H9 (cell line): ENCODE measurements around the gene EPB41L2. TPM values are rescaled to one million over a fixed set of nuclear protein-coding genes. Genes with fewer than 3 reads are reported as not detected.

ENCODE experiments used
- DNase-seq: peaks from one replicate; pipeline ENCODE4 v3.0.0-alpha.2; 2017
- H2AFZ ChIP-seq: one replicate; pipeline ENCODE4 v1.6.1; 2013; ENCODE audit warnings: mild to moderate bottlenecking, low read length, control low read depth, moderate library complexity
- H2AK5ac ChIP-seq: 2 replicates; pipeline ENCODE4 v1.6.1; 2013; ENCODE audit warnings: low read length, control low read depth, mixed read lengths; ENCODE audit not compliant: insufficient read length
- H2BK120ac ChIP-seq: one replicate; pipeline ENCODE4 v1.6.1; 2013; ENCODE audit warnings: low read depth, mild to moderate bottlenecking, low read length, control low read depth, inconsistent platforms; ENCODE audit not compliant: poor library complexity, severe bottlenecking
- H2BK12ac ChIP-seq: 2 replicates; pipeline ENCODE4 v1.6.1; 2013; ENCODE audit warnings: low read length, control low read depth, mixed read lengths, low read depth; ENCODE audit not compliant: insufficient read length
- H2BK15ac ChIP-seq: 2 replicates; pipeline ENCODE4 v1.6.1; 2013; ENCODE audit warnings: low read depth, low read length, control low read depth
- H2BK20ac ChIP-seq: one replicate; pipeline ENCODE4 v1.6.1; 2013; ENCODE audit warnings: low read depth, mild to moderate bottlenecking, low read length, control low read depth, inconsistent platforms; ENCODE audit not compliant: poor library complexity, severe bottlenecking
- H2BK5ac ChIP-seq: 2 replicates; pipeline ENCODE4 v1.6.1; 2013; ENCODE audit warnings: low read length, control low read depth, mixed read lengths; ENCODE audit not compliant: insufficient read length
- H3K14ac ChIP-seq: 2 replicates; pipeline ENCODE4 v1.6.1; 2013; ENCODE audit warnings: low read length, control low read depth; ENCODE audit not compliant: insufficient read depth
- H3K18ac ChIP-seq: 2 replicates; pipeline ENCODE4 v1.6.1; 2013; ENCODE audit warnings: low read depth, mild to moderate bottlenecking, mixed read lengths, low read length, control low read depth; ENCODE audit not compliant: insufficient read length
- H3K23ac ChIP-seq: 2 replicates; pipeline ENCODE4 v1.6.1; 2013; ENCODE audit warnings: low read length, control low read depth, mixed read lengths, low read depth; ENCODE audit not compliant: insufficient read length
- H3K23me2 ChIP-seq: 2 replicates; pipeline ENCODE4 v1.6.1; 2013; ENCODE audit warnings: low read depth, mild to moderate bottlenecking, mixed read lengths, low read length, control low read depth; ENCODE audit not compliant: insufficient read length, poor library complexity, severe bottlenecking
- H3K27ac ChIP-seq: 2 replicates; pipeline ENCODE4 v1.5.1; 2013; ENCODE audit warnings: low read length, control low read depth, mixed read lengths, low read depth; ENCODE audit not compliant: insufficient read length
- H3K27me3 ChIP-seq: 2 replicates; pipeline ENCODE4 v1.6.1; 2013; ENCODE audit warnings: low read length, control low read depth, inconsistent platforms; ENCODE audit not compliant: insufficient read depth
- H3K4ac ChIP-seq: 2 replicates; pipeline ENCODE4 v1.6.1; 2013; ENCODE audit warnings: low read depth, mild to moderate bottlenecking, control low read depth, inconsistent platforms, low read length, moderate library complexity
- H3K4me1 ChIP-seq: 2 replicates; pipeline ENCODE4 v1.6.1; 2013; ENCODE audit warnings: low read length, control low read depth, inconsistent platforms; ENCODE audit not compliant: insufficient read depth
- H3K4me2 ChIP-seq: 2 replicates; pipeline ENCODE4 v1.6.1; 2013; ENCODE audit warnings: low read length, control low read depth, mixed read lengths; ENCODE audit not compliant: insufficient read length, insufficient read depth
- H3K56ac ChIP-seq: 2 replicates; pipeline ENCODE4 v1.6.1; 2013; ENCODE audit warnings: low read depth, mild to moderate bottlenecking, mixed read lengths, low read length, control low read depth; ENCODE audit not compliant: insufficient read length
- H3K79me1 ChIP-seq: 2 replicates; pipeline ENCODE4 v1.6.1; 2013; ENCODE audit warnings: low read depth, mild to moderate bottlenecking, moderate library complexity, low read length, control low read depth, inconsistent platforms; ENCODE audit not compliant: insufficient read depth, poor library complexity, severe bottlenecking
- H3K79me2 ChIP-seq: 2 replicates; pipeline ENCODE4 v1.6.1; 2013; ENCODE audit warnings: low read length, control low read depth, inconsistent platforms; ENCODE audit not compliant: insufficient read depth
- H3K9ac ChIP-seq: 2 replicates; pipeline ENCODE4 v1.6.1; 2013; ENCODE audit warnings: low read length, control low read depth, mixed read lengths; ENCODE audit not compliant: insufficient read length; ENCODE audit errors: extremely low read depth
- H3K9me3 ChIP-seq: one replicate; pipeline ENCODE4 v1.6.1; 2013; ENCODE audit warnings: low read depth, low read length, inconsistent platforms; ENCODE audit not compliant: control insufficient read depth
- H3T11ph ChIP-seq: one replicate; pipeline ENCODE4 v1.6.1; 2013; ENCODE audit warnings: mild to moderate bottlenecking, low read length, control low read depth, inconsistent platforms
- H4K20me1 ChIP-seq: one replicate; pipeline ENCODE4 v1.6.1; 2013; ENCODE audit not compliant: control insufficient read depth, insufficient read length, insufficient read depth
- H4K5ac ChIP-seq: 2 replicates; pipeline ENCODE4 v1.6.1; 2013; ENCODE audit warnings: low read depth, mild to moderate bottlenecking, mixed read lengths, low read length, control low read depth; ENCODE audit not compliant: insufficient read length
- H4K8ac ChIP-seq: replicated peaks from 2 replicates; pipeline ENCODE4 v1.6.1; 2013; ENCODE audit warnings: low read length, control low read depth, mixed read lengths, low read depth; ENCODE audit not compliant: insufficient read length
- H4K91ac ChIP-seq: 2 replicates; pipeline ENCODE4 v1.6.1; 2013; ENCODE audit warnings: low read depth, mild to moderate bottlenecking, moderate library complexity, mixed read lengths, low read length, control low read depth; ENCODE audit not compliant: insufficient read length
- H3K27ac Mint-ChIP-seq, 3 experiments: 2 replicates in 2 of 3; 3 replicates in 1 of 3; pipeline ENCODE4 v1.8.0; 2020 to 2021; ENCODE audit warnings: mixed read lengths in 3 of 3, mild to moderate bottlenecking in 1 of 3, moderate library complexity in 1 of 3
- H3K27me3 Mint-ChIP-seq: 2 replicates; pipeline ENCODE4 v1.8.0; 2021; ENCODE audit warnings: low read depth, mild to moderate bottlenecking, moderate library complexity, mixed read lengths
- H3K36me3 Mint-ChIP-seq, 3 experiments: 2 replicates in 2 of 3; 3 replicates in 1 of 3; pipeline ENCODE4 v1.8.0; 2020 to 2021; ENCODE audit warnings: low read depth in 3 of 3, mixed read lengths in 3 of 3; ENCODE audit not compliant: insufficient read depth in 1 of 3
- H3K4me1 Mint-ChIP-seq, 2 experiments: 2 replicates each; pipeline ENCODE4 v1.8.0; 2020; ENCODE audit warnings: mixed read lengths in 2 of 2
- H3K4me3 Mint-ChIP-seq, 2 experiments: 2 replicates in 1 of 2; 3 replicates in 1 of 2; pipeline ENCODE4 v1.8.0; 2020 to 2021; ENCODE audit warnings: mild to moderate bottlenecking in 2 of 2, mixed read lengths in 2 of 2, moderate library complexity in 1 of 2
- H3K9me3 Mint-ChIP-seq, 2 experiments: 2 replicates in 1 of 2; 3 replicates in 1 of 2; pipeline ENCODE4 v1.8.0; 2020; ENCODE audit warnings: mild to moderate bottlenecking in 2 of 2, mixed read lengths in 2 of 2, moderate library complexity in 1 of 2
- WGBS: extraction: QIAGEN DNeasy Blood & Tissue Kit; methylation state at CpG from one replicate; pipeline ENCODE4 v1.1.7; 2013; ENCODE audit warnings: missing lambda C conversion rate, low lambda C conversion rate, mixed read lengths; ENCODE audit not compliant: insufficient read length; ENCODE audit errors: extremely low coverage; 5-methylcytosine and 5-hydroxymethylcytosine counted together
- total RNA-seq: library from RNA; stranded (reverse); gene quantifications from 2 replicates; pipeline ENCODE4 v1.2.1, GENCODE V29; 2021
- TF ChIP-seq, protein P1 (sequence below): fragments of 200-600 bp; sonication (generic); conservative IDR thresholded peaks from 3 replicates; pipeline ENCODE4 v1.8.0; 2021; ENCODE audit warnings: antibody characterized with exemption, mild to moderate bottlenecking

EPB41L2 gene
- total RNA-seq, 1 experiment from 2014 or later, result 90.2 TPM

DNA sequence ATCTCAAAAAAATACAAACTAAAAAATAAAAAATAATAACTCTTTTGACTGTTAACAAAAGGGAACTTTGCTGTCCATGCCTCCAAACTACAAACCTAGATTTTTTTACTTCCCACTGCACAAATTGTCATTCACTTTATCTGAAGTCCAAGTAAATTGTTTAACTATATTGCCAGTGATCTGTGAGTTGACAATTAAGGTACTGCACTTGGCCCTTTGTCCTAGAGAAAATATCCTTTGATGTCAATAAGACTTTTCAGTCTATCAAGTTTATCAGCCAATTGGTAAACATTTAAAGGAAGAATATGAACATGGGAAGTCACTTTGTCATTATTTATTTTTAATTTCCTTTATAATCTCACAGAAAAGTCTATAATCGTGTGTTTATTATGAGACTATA lies 19.3 kb upstream of the EPB41L2 start:
- Histone ChIP-seq H3K18ac (no peak overlapping the region), H3K9ac (no peak overlapping the region), H2BK5ac (no peak overlapping the region), H3K14ac (no peak overlapping the region), H4K5ac (no peak overlapping the region), H3K27ac (no peak overlapping the region), H3K4me1 (no peaks in the 10 kb centered on the region), H4K91ac (no peak overlapping the region), H3K56ac (no peak overlapping the region), H4K8ac (no peak overlapping the region), H3T11ph (no peak overlapping the region), H2AK5ac (no peak overlapping the region), H3K23ac (no peak overlapping the region), H4K20me1 (no peaks in the 10 kb centered on the region), H3K27me3 (no peaks in the 10 kb centered on the region), H3K4me2 (no peak overlapping the region), H2BK120ac (no peak overlapping the region), H3K79me1 (no peaks in the 10 kb centered on the region), H3K23me2 (no peaks in the 10 kb centered on the region), H3K79me2 (no peaks in the 10 kb centered on the region), H2BK20ac (no peak overlapping the region), H2AFZ (no peak overlapping the region), H3K9me3 (no peaks in the 10 kb centered on the region), H3K4ac (no peak overlapping the region), H2BK12ac (no peak overlapping the region), H2BK15ac (no peak overlapping the region)
- no peak for DNase-seq
- peaks cover 4% of the 10 kb centered on the region in 2 experiments for H3K4me1 Mint-ChIP-seq
- H3K27ac Mint-ChIP-seq, result no peak overlapping the region
- no CpG with 5 or more reads among the region's 1 CpG for WGBS
- TF ChIP-seq, protein P1, sequence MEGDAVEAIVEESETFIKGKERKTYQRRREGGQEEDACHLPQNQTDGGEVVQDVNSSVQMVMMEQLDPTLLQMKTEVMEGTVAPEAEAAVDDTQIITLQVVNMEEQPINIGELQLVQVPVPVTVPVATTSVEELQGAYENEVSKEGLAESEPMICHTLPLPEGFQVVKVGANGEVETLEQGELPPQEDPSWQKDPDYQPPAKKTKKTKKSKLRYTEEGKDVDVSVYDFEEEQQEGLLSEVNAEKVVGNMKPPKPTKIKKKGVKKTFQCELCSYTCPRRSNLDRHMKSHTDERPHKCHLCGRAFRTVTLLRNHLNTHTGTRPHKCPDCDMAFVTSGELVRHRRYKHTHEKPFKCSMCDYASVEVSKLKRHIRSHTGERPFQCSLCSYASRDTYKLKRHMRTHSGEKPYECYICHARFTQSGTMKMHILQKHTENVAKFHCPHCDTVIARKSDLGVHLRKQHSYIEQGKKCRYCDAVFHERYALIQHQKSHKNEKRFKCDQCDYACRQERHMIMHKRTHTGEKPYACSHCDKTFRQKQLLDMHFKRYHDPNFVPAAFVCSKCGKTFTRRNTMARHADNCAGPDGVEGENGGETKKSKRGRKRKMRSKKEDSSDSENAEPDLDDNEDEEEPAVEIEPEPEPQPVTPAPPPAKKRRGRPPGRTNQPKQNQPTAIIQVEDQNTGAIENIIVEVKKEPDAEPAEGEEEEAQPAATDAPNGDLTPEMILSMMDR, result no peak
- peaks cover 19 to 21% of the 10 kb centered on the region in 2 experiments for H3K9me3 Mint-ChIP-seq
- peaks cover 14 to 21% (median 16%) of the 10 kb centered on the region in 3 experiments for H3K36me3 Mint-ChIP-seq
- H3K27me3 Mint-ChIP-seq, result 0 out of 2 replicates have a peak, but pooled peaks cover 5% of the 10 kb centered on the region
- H3K4me3 Mint-ChIP-seq, result no peak overlapping the region
